GM12878 (cell line): ENCODE results near the gene MPHOSPH8. TPM values are rescaled to one million over a fixed set of nuclear protein-coding genes. Genes with fewer than 3 reads are reported as not detected.

ENCODE experiments used
- ASH2L ChIP-seq: fragments of 300-600, 200-600 bp; sonication (generic); IDR thresholded peaks from 2 replicates; pipeline ENCODE4 v1.6.1; 2017; ENCODE audit warnings: low read depth, mild to moderate bottlenecking, borderline replicate concordance
- CEBPB ChIP-seq, 2 experiments: fragments of 150-350 bp in 1 of 2; IDR thresholded peaks; 2 replicates each; pipeline ENCODE4 v1.6.1; 2012 to 2014; ENCODE audit warnings: low read depth in 2 of 2, low read length in 2 of 2, borderline replicate concordance in 1 of 2, inconsistent platforms in 1 of 2
- ESRRA ChIP-seq: IDR thresholded peaks from 2 replicates; pipeline ENCODE4 v1.6.1; 2012; ENCODE audit warnings: mild to moderate bottlenecking, low read length, improper control_type of control experiment
- IKZF2 ChIP-seq, 2 experiments: fragments of 450-650 bp; IDR thresholded peaks; 2 replicates each; pipeline ENCODE4 v1.6.1; 2017; ENCODE audit warnings: mild to moderate bottlenecking in 2 of 2, moderate library complexity in 2 of 2
- IRF5 ChIP-seq: fragments of 450-650 bp; IDR thresholded peaks from 2 replicates; pipeline ENCODE4 v1.6.1; 2017; ENCODE audit warnings: borderline replicate concordance
- PAX5 ChIP-seq: IDR thresholded peaks from 2 replicates; pipeline ENCODE4 v1.6.1; 2011; ENCODE audit warnings: low read depth, low read length, borderline replicate concordance
- PML ChIP-seq: IDR thresholded peaks from 2 replicates; pipeline ENCODE4 v1.6.1; 2012; ENCODE audit warnings: low read length, inconsistent platforms
- POLR2A ChIP-seq: IDR thresholded peaks from 2 replicates; pipeline ENCODE4 v1.6.1; 2011; ENCODE audit warnings: low read depth, mild to moderate bottlenecking, low read length
- POLR2AphosphoS2 ChIP-seq: IDR thresholded peaks from 2 replicates; pipeline ENCODE4 v1.6.1; 2011; ENCODE audit warnings: low read depth, mild to moderate bottlenecking, low read length, improper control_type of control experiment, moderate library complexity
- RAD51 ChIP-seq: fragments of 450-650 bp; IDR thresholded peaks from 2 replicates; pipeline ENCODE4 v1.6.1; 2016; ENCODE audit warnings: moderate library complexity, mild to moderate bottlenecking, inconsistent platforms
- RUNX3 ChIP-seq: IDR thresholded peaks from 2 replicates; pipeline ENCODE4 v1.6.1; 2012; ENCODE audit warnings: low read length, inconsistent platforms
- SIX5 ChIP-seq: IDR thresholded peaks from 2 replicates; pipeline ENCODE4 v1.6.1; 2011; ENCODE audit warnings: mild to moderate bottlenecking, low read depth, low read length, moderate library complexity; ENCODE audit not compliant: severe bottlenecking
- SUPT20H ChIP-seq: IDR thresholded peaks from 2 replicates; pipeline ENCODE4 v1.6.1; 2011; ENCODE audit warnings: low read depth, mild to moderate bottlenecking, low read length, moderate library complexity, borderline replicate concordance; ENCODE audit not compliant: control insufficient read depth
- TAF1 ChIP-seq: IDR thresholded peaks from 2 replicates; pipeline ENCODE4 v1.6.1; 2011; ENCODE audit warnings: mild to moderate bottlenecking, low read depth, low read length, borderline replicate concordance
- TARDBP ChIP-seq: IDR thresholded peaks from 2 replicates; pipeline ENCODE4 v1.6.1; 2016; ENCODE audit warnings: borderline replicate concordance
- TCF7 ChIP-seq: IDR thresholded peaks from 2 replicates; pipeline ENCODE4 v1.6.1; 2014; ENCODE audit warnings: antibody characterized with exemption, borderline replicate concordance
- WRNIP1 ChIP-seq: IDR thresholded peaks from 2 replicates; pipeline ENCODE4 v1.6.1; 2011; ENCODE audit warnings: low read depth, low read length, improper control_type of control experiment, borderline replicate concordance
- YBX1 ChIP-seq: fragments of 450-650 bp; IDR thresholded peaks from 2 replicates; pipeline ENCODE4 v1.6.1; 2016; ENCODE audit warnings: antibody characterized with exemption
- polyA plus RNA-seq, 11 experiments: library from polyadenylated mRNA; depleted of rRNA in 4 of 11; unstranded in 6 of 11; stranded (reverse) in 5 of 11; fragments of >200 nt; fragmentation: Nextera tagmentation in 4 of 11; fragmentation: Illumina TruSeq in 1 of 11; extraction: Ambion mirVana in 4 of 11; extraction: Trizol in 1 of 11; gene quantifications; 1 replicate in 1 of 11; 2 replicates in 10 of 11; pipeline versions ENCODE4 v1.2.1 to v1.2.3, GENCODE V29; 2011 to 2016; ENCODE audit warnings: inconsistent platforms in 2 of 11, missing spikeins in 2 of 11, low read depth in 1 of 11
- total RNA-seq, 4 experiments: library from RNA; depleted of rRNA in 3 of 4; stranded (reverse); fragments of >200 nt in 3 of 4; fragmentation: Illumina TruSeq in 1 of 4; extraction: Trizol in 1 of 4; gene quantifications; 2 replicates each; pipeline versions ENCODE4 v1.2.1 to v1.2.3, GENCODE V29; 2013 to 2021
- TF ChIP-seq, protein P1 (sequence below): fragments of 450-650 bp; conservative IDR thresholded peaks from 2 replicates; pipeline ENCODE4 v1.6.1; 2017; ENCODE audit warnings: mild to moderate bottlenecking, moderate library complexity
- TF ChIP-seq, protein P2 (sequence below): fragments of 450-650 bp; IDR thresholded peaks from 2 replicates; pipeline ENCODE4 v1.6.1; 2017; ENCODE audit warnings: mild to moderate bottlenecking, low read depth, inconsistent platforms; ENCODE audit not compliant: poor library complexity, severe bottlenecking
- TF ChIP-seq, protein P3 (sequence below): IDR thresholded peaks from 2 replicates; pipeline ENCODE4 v1.6.1; 2011; ENCODE audit warnings: low read depth, mild to moderate bottlenecking, low read length, moderate library complexity, borderline replicate concordance; ENCODE audit errors: extremely low read depth

Gene MPHOSPH8
- total and polyA plus RNA-seq, 10 of the 15 experiments (the other 5 are each of a cell fraction or from before 2014, with no cell fraction given): 15.9 to 34.9 (median 26.9) TPM

DNA sequence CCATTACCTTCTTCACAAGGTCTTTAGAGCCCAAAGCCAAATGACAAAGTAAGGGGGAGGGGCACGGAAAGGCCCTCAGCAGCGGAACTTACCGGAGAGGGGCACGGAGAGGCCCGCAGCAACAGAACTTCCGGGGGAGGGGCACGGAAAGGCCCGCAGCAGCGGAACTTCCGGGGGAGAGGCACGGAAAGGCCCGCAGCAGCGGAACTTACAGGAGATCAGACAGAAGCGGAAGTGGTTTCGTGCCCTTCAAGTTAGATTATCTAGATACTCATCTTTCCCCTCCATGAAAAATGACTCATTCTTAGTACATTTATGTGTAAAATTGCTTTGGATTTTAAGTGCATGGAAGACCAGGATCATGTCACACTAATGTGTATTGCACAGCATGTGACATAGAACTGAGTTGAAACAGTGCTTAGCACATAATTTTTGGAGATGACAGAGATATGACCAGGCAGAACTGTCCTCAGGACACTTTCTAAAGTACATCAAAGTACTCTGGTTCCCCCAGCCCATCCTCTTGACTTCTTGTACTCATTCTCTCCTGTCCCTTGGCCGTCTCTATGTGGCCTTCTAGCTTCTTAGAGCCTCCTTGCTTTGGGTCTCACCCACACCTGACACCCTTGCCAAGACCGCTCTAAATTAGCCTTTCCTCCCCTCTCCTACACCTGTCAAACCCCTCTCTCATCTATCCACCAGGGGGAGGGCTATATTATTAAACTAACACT is 46.4 kb upstream of the MPHOSPH8 start (continued):
- TF ChIP-seq, protein P1, sequence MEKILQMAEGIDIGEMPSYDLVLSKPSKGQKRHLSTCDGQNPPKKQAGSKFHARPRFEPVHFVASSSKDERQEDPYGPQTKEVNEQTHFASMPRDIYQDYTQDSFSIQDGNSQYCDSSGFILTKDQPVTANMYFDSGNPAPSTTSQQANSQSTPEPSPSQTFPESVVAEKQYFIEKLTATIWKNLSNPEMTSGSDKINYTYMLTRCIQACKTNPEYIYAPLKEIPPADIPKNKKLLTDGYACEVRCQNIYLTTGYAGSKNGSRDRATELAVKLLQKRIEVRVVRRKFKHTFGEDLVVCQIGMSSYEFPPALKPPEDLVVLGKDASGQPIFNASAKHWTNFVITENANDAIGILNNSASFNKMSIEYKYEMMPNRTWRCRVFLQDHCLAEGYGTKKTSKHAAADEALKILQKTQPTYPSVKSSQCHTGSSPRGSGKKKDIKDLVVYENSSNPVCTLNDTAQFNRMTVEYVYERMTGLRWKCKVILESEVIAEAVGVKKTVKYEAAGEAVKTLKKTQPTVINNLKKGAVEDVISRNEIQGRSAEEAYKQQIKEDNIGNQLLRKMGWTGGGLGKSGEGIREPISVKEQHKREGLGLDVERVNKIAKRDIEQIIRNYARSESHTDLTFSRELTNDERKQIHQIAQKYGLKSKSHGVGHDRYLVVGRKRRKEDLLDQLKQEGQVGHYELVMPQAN: no peak; the same call in 1 of the 2 replicates
- TF ChIP-seq POLR2A (peak; percentile 59), YBX1 (no peak), IRF5 (no peak), TARDBP (no peak), PML (no peak), RUNX3 (peak; percentile 72), TAF1 (peak; percentile 83), PAX5 (0 out of 2 replicates have a peak, but pooled peaks have one; percentile 35), CEBPB (IDR thresholded peaks at IDR 0.05; ENCODE audit: borderline replicate concordance in 1 of 2, low read depth in 2 of 2, low read length in 2 of 2) (no peak), TCF7 (peak; percentile 72; the same call in 1 of the 2 replicates), SIX5 (peak; percentile 31), RAD51 (no peak), ESRRA (no peak), SUPT20H (no peak), POLR2AphosphoS2 (0 out of 2 replicates have a peak, but pooled peaks have one; percentile 40), ASH2L (no peak), WRNIP1 (no peak), IKZF2 (IDR thresholded peaks at IDR 0.05) (peak in 1 of 2 experiments; percentile 71; a peak in 2 of 4 replicates)
- TF ChIP-seq, protein P2, sequence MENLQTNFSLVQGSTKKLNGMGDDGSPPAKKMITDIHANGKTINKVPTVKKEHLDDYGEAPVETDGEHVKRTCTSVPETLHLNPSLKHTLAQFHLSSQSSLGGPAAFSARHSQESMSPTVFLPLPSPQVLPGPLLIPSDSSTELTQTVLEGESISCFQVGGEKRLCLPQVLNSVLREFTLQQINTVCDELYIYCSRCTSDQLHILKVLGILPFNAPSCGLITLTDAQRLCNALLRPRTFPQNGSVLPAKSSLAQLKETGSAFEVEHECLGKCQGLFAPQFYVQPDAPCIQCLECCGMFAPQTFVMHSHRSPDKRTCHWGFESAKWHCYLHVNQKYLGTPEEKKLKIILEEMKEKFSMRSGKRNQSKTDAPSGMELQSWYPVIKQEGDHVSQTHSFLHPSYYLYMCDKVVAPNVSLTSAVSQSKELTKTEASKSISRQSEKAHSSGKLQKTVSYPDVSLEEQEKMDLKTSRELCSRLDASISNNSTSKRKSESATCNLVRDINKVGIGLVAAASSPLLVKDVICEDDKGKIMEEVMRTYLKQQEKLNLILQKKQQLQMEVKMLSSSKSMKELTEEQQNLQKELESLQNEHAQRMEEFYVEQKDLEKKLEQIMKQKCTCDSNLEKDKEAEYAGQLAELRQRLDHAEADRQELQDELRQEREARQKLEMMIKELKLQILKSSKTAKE: no peak
- TF ChIP-seq, protein P3, sequence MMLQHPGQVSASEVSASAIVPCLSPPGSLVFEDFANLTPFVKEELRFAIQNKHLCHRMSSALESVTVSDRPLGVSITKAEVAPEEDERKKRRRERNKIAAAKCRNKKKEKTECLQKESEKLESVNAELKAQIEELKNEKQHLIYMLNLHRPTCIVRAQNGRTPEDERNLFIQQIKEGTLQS: no peak
